SK-N-SH treated with all-trans-retinoic acid at 6 μM for 48 hours (cell line): ENCODE measurements around the gene EIF3B.
"Not testable (repeated sequence)": the region's sequence is repeated elsewhere in the genome, so short reads cannot be mapped to it uniquely, and the experiment has no call there.

Experiments used
- BACH2 ChIP-seq: fragments of 250-450 bp; sonication (Bioruptor Pico); IDR thresholded peaks from 2 replicates; pipeline ENCODE4 v1.9.0; 2021; ENCODE audit warnings: mild to moderate bottlenecking, borderline replicate concordance
- CREB5 ChIP-seq: fragments of 250-450 bp; sonication (Bioruptor Pico); IDR thresholded peaks from 2 replicates; pipeline ENCODE4 v1.5.1; 2020; ENCODE audit warnings: low read depth, mild to moderate bottlenecking, moderate library complexity
- ESRRG ChIP-seq: fragments of 250-450 bp; sonication (Bioruptor Pico); IDR thresholded peaks from 2 replicates; pipeline ENCODE4 v1.6.1; 2021; ENCODE audit warnings: mild to moderate bottlenecking
- ISL1 ChIP-seq: fragments of 250-450 bp; sonication (Bioruptor Pico); IDR thresholded peaks from 2 replicates; pipeline ENCODE4 v2.1.2; 2022; ENCODE audit warnings: mild to moderate bottlenecking, moderate library complexity
- PATZ1 ChIP-seq: fragments of 250-450 bp; sonication (Bioruptor Pico); IDR thresholded peaks from 2 replicates; pipeline ENCODE4 v1.8.0; 2020; ENCODE audit warnings: mild to moderate bottlenecking, moderate library complexity, borderline replicate concordance
- PPARA ChIP-seq: fragments of 250-450 bp; sonication (Bioruptor Pico); IDR thresholded peaks from 2 replicates; pipeline ENCODE4 v1.5.0; 2020; ENCODE audit warnings: mild to moderate bottlenecking, borderline replicate concordance

- TF ChIP-seq CREB5 (CRISPR knock-in tag); ISL1 (CRISPR knock-in tag); ESRRG (CRISPR knock-in tag); PATZ1; BACH2; PPARA (CRISPR knock-in tag): not testable (repeated sequence)
These were observed 31.5 kb downstream of the EIF3B start for GRCh38 chr7:2386122-2386521.
